HG03135 (cell line): ENCODE measurements around the gene RET.
"Not testable (repeated sequence)": the region's sequence is repeated elsewhere in the genome, so short reads cannot be mapped to it uniquely, and the experiment has no call there.

ENCODE experiments used
- ATAC-seq: cut with Tn5 transposase; IDR thresholded peaks from one replicate; pipeline ENCODE4 v1.9.1; 2021; ENCODE audit warnings: mild to moderate bottlenecking, moderate library complexity; ENCODE audit not compliant: unreplicated experiment

Gene RET

GRCh38 chr10:43132867-43133787, 56.3 kb downstream of the RET start:
- ATAC-seq: no peak

GRCh38 chr10:43134126-43134905, 57.4 kb downstream of the RET start:
- no peak for ATAC-seq

- no peak for ATAC-seq
Measured at GRCh38 chr10:43135064-43135463, 58.2 kb downstream of the RET start.

- ATAC-seq: no peak
Measured at GRCh38 chr10:43135656-43136055, 58.8 kb downstream of the RET start.

GRCh38 chr10:43136432-43136831, 59.6 kb downstream of the RET start:
- ATAC-seq: no peak

- ATAC-seq: no peak
Measured at GRCh38 chr10:43136995-43137716, 60.3 kb downstream of the RET start.

- peak; percentile 14 for ATAC-seq
Measured at GRCh38 chr10:43137717-43138020, 60.8 kb downstream of the RET start.

- peak; percentile 65 for ATAC-seq
Measured at GRCh38 chr10:43138021-43138756, 61.3 kb downstream of the RET start, which contains the start of gene CSGALNACT2. CSGALNACT2 (plus strand) TSS chr10:43138445; CDS start chr10:43155150, 16,705 bp downstream.

GRCh38 chr10:43138757-43139241, 61.9 kb downstream of the RET start:
- peak; percentile 44 for ATAC-seq

- no peak for ATAC-seq
Measured at GRCh38 chr10:43141421-43141820, 64.6 kb downstream of the RET start.

- ATAC-seq: no peak
Measured at GRCh38 chr10:43145311-43145710, 68.4 kb downstream of the RET start.

GRCh38 chr10:43145936-43146335, 69.1 kb downstream of the RET start:
- ATAC-seq: not testable (repeated sequence)

GRCh38 chr10:43151371-43151770, 74.5 kb downstream of the RET start:
- ATAC-seq: no peak

- ATAC-seq: no peak
Measured at GRCh38 chr10:43153901-43154300, 77.0 kb downstream of the RET start.

GRCh38 chr10:43155221-43155620, 78.4 kb downstream of the RET start:
- ATAC-seq: no peak

GRCh38 chr10:43155741-43156140, 78.9 kb downstream of the RET start:
- no peak for ATAC-seq

GRCh38 chr10:43156590-43157341, 79.9 kb downstream of the RET start:
- no peak for ATAC-seq

GRCh38 chr10:43158636-43159035, 81.8 kb downstream of the RET start:
- no peak for ATAC-seq

- ATAC-seq: peak; percentile 56
Measured at GRCh38 chr10:43160046-43160920, 83.4 kb downstream of the RET start.
